ENCODE results near the gene SEMA4A.
A peak's percentile ranks its signal among the peaks of the same experiment; 100 is the strongest.
"Not testable (repeated sequence)": the region's sequence is repeated elsewhere in the genome, so short reads cannot be mapped to it uniquely, and the experiment has no call there.

Gene SEMA4A

DNA sequence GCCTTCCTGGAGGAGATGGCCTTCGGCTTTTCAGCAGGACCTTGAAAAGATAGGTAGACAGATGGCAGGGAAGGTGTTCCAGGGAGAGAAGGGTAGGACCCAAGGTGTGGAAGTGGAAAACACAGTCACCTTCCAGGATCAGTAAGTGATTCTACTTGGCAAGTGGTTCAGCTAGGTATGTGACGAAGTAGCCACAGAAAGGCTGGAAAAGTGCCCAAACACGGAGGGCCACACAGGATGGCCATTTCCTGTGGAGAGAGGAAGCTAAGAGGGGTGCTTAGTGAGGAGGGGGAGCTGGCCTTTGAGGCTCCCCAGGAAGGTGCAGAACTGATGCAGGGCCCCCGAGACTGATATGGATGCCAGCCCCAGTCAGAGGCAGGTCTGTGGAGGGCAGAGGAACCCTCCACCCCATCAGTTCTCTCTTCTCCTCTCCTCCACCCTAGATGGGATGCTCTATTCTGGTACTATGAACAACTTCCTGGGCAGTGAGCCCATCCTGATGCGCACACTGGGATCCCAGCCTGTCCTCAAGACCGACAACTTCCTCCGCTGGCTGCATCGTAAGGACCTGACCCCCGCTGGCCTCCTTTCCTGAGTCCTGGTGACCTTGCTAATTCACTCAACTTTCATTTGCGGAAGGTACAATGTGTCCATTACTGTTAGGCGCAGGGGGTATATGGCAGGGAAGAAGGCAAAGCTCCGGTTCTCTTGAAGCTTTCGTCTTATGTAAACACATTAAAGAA, 6.8 kb downstream of the SEMA4A start:
- no peak for DNase-seq (ENCODE audit: low spot score)

DNA sequence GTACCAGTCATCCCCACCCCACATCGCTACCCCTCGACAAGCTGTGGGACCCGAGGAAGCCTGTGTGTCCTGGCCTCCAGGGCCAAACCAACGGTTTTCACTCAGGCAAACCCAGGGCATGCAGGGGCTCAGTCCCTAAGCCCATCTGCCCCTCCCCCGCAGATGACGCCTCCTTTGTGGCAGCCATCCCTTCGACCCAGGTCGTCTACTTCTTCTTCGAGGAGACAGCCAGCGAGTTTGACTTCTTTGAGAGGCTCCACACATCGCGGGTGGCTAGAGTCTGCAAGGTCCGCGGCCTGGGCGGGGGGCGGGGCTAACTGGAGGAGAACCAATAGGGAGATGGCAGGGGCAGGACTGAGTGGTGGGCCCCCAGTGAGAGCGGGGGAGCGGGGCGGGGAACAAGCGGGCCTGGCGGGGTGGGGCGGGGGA, 7.4 kb downstream of the SEMA4A start:
- no peak for DNase-seq (ENCODE audit: low spot score)

DNA sequence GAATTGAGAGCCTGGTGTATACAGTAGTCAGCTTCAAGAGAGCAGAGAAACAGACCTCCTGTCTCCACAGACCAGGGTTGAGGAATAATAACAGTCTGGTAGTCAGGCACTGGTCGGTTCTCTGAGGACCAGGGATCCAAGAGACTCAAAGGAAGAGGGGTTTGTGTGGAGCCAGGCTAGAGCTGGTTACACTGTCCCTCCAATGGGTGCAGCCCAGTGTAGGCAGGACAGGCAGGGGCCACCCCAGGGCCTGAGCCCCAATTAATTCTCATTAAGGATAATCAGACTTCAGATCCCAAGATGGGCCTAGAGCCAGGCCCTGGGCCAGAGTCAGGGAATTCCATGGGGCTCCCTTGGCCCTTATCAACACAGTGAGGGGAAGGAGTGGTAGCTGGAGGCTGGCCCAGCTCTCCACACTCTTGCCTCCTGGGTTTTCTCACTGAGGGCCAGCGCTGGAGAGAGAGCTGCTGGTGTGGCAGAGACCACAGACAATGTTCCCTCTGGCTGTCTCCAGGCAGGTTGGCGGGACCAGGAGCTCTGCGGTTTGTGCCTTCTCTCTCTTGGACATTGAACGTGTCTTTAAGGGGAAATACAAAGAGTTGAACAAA, 9.1 kb downstream of the SEMA4A start:
- no peak for DNase-seq (ENCODE audit: low spot score)

DNA sequence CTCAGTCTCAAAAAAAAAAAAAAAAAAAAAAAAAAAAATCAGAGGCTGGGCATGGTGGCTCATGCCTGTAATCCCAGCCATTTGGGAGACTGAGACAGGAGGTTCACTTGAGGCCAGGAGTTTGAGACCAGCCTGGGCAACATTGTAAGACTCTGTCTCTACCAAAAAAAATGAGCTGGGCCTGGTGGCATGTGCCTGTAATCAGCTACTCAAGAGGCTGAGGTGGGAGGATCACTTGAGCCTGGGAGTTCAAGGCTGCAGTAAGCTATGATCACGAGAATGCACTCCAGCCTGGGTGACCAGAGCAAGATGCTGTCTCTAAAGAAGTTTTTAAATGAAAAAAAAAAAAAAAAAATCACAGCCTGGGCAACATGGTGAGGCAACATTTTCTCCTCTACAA, 10.3 kb downstream of the SEMA4A start:
- no peak for DNase-seq (ENCODE audit: low spot score)

DNA sequence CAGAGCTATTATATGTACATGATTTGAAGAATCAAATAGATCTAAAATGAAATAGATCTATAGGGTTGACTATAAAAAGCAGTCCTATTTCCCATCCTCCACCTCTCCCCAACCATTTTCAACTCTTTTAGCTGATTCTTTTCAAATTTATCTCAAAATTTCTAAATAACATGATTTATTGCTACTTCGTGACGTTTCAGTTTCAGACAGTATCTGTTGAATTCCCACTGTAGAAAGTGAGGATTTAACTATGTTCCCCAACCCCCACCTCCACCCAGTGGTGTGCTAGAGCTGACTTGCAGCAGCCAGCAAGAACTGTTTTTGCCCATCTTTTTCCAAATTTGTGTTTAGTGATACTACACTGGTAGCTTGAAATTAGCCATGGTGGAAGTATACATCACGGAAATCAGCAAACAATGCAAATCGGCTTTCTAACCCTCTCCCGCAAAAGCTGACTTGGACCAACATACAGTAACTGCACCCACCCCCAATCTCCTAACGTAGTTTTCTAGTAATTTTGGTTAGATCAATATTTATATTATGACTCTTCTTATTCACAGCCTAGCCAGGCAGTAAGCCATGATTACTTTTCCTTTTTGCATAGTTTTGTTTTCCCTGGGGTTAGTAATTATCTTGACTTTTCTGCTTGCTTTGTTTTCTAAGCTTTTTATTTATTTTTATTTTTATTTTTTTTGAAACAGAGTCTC, 10.9 kb downstream of the SEMA4A start:
- DNase-seq (ENCODE audit: low spot score): no peak

DNA sequence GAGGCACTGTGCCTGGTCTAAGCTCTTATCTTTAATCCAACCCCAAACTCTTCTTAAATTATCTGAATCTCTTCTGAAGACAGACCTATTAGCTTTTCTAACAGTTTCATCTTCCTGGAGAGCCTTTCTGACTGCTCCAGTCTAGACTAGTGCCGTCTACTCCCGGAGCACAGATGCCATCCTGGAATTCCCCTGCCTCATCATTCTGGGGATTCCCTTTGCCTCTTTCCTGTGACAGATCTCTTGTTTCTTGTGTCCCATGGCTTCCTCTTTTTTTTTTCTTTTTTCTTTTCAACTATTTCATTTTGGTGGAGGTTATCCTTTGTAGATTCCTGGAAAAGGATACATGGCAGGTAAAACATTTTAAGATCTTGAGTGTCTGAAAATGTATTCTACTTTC, 11.7 kb downstream of the SEMA4A start:
- no peak for DNase-seq (ENCODE audit: low spot score)

DNA sequence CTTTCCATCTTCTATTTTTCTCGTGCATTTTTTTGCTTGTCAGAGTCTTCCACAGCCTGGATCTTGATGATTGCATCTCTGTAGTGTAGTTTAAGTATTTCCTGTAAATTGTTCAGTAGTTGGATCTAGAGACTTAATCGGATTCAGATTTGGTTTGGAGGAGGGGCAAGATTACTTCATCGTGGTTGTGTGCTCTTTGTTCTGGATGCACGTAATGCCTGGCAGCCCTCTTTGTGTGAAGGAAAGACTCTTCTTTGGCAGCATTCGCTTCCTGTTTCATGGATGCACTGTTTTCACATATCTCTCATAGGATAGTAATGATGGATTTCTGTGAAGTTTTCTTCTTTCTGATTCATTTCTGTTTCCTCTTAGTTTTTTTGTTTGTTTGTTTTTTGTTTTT, 14.2 kb downstream of the SEMA4A start:
- no peak for DNase-seq (ENCODE audit: low spot score)

DNA sequence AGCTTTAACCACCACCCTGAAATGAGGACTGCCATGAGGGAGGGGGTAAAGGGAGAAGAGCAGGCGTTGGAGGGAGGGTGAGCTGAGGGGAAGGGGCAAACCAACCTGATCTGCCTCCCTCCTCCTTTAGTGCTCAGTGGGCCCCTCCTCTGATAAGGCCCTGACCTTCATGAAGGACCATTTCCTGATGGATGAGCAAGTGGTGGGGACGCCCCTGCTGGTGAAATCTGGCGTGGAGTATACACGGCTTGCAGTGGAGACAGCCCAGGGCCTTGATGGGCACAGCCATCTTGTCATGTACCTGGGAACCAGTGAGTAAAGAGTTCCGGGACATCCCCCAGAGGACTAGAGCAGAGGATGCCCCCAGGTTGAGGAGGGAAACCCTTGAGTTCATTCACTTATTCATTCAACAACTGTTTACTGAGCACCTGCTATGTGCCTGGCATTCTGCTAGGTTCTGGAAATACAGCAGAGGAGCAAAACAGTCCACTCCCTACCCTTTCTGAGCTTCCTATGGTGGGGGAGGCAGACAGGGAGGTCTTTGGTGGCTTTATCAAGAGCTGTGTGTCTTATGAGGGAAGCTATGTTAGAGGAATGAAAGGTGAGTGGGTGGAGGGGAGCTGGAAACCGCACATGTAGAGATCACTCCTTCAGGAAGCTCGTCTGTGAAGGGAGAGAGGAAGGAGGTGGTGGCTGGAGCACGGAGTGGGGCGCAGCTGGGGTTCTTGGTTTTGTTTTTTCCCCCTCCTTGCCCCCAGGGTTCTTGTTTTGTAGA, 19.5 kb downstream of the SEMA4A start:
- peak; percentile 1 for DNase-seq (ENCODE audit: low spot score)

DNA sequence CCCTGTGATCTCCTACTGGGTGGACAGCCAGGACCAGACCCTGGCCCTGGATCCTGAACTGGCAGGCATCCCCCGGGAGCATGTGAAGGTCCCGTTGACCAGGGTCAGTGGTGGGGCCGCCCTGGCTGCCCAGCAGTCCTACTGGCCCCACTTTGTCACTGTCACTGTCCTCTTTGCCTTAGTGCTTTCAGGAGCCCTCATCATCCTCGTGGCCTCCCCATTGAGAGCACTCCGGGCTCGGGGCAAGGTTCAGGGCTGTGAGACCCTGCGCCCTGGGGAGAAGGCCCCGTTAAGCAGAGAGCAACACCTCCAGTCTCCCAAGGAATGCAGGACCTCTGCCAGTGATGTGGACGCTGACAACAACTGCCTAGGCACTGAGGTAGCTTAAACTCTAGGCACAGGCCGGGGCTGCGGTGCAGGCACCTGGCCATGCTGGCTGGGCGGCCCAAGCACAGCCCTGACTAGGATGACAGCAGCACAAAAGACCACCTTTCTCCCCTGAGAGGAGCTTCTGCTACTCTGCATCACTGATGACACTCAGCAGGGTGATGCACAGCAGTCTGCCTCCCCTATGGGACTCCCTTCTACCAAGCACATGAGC, 23.3 kb downstream of the SEMA4A start:
- no peak for DNase-seq (ENCODE audit: low spot score)

DNA sequence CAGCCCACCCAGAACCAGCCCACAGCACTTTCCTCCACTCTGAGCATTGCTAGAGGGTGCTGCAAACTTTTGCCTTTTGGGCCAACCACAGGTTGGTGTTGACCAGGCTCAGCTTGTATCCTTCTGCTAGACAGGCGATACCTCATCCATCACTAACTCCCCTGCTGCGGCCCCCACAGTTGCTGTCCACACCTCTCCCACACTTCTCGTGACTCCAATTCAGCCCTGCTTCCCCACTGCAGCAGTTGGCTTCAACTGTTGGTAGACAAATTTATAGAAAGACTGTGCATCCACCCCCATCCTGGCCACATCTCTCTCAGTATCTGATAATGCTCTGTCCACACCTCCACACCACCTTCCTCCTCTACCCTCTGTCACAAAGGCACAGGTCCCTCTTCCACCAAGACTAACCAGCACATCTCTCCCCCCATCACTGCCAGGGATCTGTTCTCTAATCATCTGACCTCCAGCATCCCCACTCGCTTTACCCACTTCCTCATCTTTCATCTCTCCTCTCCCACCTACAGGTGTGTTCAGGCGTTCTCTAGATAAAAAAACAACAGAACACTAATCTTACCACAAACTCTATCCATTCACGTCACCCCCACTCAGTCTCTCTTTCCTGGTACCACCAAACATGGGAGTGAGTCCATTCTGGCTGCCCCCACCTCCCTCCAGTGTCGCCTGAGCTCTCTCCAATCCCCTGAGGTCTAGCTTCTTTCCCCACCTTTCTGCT, 24.7 kb downstream of the SEMA4A start:
- no peak for DNase-seq (ENCODE audit: low spot score)

DNA sequence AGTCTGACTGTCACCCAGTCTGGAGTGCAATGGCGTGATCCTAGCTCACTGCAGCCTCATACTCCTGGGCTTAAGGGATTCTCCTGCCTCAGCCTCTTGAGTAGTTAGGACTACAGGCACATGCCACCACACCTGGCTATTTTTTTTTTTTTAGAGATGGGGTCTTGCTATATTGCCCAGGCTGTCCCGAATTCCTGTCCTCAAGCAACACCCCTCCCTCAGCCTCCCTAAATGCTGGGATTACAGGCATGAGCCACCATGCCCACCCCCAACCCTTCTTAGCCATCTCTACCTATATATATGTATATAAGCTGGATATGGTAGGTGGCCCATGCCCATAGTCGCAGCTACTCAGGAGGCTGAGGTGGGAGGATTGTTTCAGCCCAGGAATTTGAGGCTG, 27.1 kb downstream of the SEMA4A start:
- DNase-seq (ENCODE audit: low spot score): no peak

DNA sequence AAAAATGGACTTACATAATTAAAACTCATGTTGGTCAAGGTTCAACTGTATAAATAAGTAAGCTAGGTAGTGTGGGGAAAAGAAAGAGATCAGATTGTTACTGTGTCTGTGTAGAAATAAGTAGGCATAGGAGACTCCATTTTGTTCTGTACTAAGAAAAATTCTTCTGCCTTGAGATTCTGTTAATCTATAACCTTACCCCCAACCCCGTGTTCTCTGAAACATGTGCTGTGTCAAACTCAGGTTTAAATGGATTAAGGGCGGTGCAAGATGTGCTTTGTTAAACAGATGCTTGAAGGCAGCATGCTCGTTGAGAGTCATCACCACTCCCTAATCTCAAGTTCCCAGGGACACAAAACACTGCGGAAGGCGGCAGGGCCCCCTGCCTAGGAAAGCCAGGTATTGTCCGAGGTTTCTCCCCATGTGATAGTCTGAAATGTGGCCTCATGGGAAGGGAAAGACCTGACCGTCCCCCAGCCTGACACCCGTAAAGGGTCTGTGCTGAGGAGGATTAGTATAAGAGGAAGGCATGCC, 28.1 kb downstream of the SEMA4A start:
- not testable (repeated sequence) for DNase-seq (ENCODE audit: low spot score)

DNA sequence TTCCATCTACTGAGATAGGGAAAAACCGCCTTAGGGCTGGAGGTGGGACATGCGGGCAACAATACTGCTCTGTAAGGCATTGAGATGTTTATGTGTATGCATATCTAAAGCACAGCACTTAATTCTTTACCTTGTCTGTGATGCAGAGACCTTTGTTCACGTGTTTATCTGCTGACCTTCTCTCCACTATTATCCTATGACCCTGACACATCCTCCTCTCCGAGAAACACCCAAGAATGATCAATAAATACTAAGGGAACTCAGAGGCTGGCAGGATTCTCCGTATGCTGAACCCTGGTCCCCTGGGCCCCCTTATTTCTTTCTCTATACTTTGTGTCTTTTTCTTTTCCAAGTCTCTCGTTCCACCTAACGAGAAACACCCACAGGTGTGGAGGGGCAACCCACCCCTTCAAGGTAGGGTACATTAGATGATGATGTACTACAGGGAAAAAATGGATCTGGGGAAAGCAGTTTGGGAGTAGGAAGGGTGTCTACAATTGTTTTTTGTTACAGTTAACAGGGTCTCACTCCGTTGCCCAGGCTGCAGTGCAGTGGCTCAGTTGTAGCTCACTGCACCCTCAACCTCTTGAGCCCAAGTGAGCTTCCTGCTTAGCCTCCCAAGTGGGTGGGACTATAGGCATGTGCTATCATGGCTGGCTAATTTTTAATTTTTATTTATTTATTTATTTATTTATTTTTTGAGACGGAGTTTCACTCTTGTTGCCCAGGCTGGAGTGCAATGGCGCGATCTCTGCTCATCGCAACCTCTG, 28.8 kb downstream of the SEMA4A start:
- DNase-seq (ENCODE audit: low spot score): not testable (repeated sequence)

DNA sequence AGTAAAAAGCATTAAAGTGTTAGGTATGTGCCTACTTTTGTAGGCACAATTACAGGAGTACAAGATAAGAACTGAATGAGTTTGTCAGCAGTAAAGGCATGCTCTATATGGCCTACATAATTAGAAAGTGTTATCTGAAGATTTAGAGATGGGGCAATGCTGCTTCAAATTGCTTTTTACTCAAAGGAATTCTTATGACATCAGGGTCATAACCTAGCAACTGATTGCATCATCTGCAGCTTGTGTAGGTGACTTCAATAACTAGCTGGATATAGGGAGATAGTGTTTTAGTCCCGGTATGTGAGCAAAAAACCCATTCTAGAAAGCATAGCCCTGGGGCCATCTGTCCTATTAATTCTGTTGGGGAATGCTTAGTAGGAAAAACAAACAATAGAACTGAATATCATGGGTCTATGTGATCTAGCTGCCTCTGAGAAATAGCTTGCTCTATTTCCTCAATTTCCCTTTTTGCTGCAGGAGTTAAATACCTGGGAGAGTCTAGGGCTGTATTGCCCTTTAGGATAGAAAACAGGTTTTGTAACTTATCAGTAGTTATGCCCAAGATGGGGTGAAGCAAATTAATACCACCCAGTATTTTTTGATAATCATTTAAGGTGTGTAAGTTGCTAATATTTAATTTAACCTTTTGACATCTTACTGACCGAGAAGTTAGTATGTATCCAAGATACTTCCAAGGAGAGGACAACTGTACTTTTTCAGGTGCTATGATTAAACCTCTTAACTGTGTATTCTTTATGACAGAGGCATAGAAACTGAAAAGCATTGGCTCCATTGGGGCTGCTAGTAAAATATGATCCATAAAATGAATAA, 33.2 kb downstream of the SEMA4A start:
- DNase-seq (ENCODE audit: low spot score): not testable (repeated sequence)

DNA sequence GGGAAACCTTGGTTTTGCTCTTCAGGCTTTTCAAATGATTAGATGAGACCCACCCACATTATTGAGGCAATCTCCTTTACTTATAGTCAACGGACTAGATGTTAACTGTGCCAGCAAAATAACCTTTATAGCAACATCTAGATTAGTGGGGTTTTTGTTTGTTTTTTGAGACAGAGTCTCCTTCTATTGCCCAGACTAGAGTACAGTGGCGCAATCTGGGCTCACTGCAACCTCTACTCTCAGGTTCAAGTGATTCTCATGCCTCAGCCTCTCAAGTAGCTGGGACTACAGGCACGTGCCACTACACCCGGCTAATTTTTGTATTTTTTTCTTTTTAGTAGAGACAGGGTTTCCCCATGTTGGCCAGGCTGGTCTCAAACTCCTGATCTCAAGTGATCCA, 36.9 kb downstream of the SEMA4A start:
- DNase-seq (ENCODE audit: low spot score): not testable (repeated sequence)

DNA sequence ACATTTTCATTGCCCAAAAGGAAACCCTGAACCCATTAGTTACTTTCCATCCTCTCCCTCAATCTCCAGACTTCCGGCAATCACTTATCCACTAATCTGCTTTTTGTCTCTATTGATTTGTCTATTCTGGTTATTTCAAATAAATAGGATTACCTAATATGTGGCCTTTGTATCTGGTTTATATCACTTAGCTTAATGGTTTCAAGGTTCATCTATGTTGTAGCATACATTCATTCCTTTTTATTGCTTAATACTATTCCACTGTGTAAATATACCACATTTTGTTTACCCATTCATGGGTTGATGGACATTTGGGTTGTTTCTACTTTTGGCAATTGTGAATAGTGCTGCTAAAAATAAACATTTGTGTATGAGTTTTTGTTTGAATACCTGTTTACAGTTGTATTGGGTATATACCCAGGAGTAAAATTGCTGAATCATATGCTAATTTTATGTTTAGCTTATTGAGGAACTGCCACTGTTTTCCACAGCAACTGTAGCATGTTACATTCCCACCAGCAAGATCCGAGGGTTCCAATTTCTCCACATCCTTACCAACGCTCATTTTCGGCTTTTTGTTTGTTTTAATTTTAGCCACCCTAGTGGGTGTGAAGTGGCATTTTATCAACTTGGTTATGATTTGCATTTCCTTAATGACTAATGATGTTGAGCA, 38.0 kb downstream of the SEMA4A start:
- DNase-seq (ENCODE audit: low spot score): no peak

DNA sequence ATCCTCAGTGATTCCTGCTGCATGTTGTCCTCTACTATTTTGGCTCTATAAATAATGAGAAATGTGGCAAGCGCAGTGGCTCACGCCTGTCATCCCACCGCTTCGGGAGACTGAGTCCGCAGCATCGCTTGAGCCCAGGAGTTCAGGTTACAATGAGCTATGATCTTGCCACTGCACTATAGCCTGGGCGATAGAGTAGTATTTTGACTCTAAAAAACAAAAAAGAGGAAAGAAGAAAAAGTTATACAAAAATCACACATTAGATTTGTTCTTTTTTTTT, 39.8 kb downstream of the SEMA4A start:
- no peak for DNase-seq (ENCODE audit: low spot score)

DNA sequence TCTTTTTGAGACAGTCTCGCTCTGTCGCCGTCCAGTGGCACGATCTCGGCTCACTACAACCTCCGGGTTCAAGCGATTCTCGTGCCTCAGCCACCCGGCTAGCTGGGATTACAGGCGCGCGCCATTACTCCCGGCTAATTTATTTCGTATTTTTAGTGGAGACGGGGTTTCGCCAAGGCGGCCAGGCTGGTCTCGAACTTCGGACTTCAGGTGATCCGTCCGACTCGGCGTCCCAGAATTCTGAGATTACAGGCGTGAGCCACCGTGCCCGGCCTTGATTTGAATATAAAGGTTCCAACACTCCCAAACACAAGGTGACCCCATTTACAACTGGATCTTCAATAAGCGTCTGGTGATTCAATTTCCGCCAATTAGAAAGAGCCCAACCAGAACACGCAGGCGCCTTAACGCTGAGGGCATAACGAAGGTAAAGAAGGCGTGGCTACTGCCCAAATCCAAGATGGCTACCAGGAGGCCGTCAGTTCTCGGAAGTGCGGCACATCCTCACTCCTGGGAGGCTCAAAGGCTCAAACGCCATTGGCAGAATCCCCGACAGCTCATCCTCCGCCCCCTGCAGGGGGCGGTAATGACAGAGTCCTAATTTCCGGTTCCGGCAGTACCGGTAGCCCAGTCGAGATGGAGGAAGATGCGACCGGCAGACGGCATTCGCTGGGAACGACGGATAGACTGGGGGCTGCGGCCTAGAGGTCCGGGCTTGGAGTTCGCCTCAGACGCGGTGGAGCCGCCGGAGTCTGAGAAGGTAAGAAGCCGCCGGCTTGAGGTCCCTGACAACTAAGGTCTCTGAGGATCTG, 40.3 kb downstream of the SEMA4A start, which contains the start of gene SLC25A44:
Gene SLC25A44, plus strand, starts transcription at position 617 of the 812 bp plus-strand sequence. CDS start 5,744 bp downstream, outside the sequence.
- peak; percentile 96 for DNase-seq (ENCODE audit: low spot score)

Data from germinal center (tissue), 1 donor.